ENCODE results near the gene SLC25A21. TPM values are rescaled to one million over a fixed set of nuclear protein-coding genes. Genes with fewer than 3 reads are reported as not detected.

The SLC25A21 gene
- total and polyA plus RNA-seq, 2 of the 13 experiments (the other 11 are each of a cell fraction or from before 2014, with no cell fraction given), result 1.9 to 2.9 TPM

GRCh38 chr14:37197421-37198272, 25.2 kb upstream of the SLC25A21 start, which contains the start of gene MIPOL1 (continued):
- TF ChIP-seq, protein P1, sequence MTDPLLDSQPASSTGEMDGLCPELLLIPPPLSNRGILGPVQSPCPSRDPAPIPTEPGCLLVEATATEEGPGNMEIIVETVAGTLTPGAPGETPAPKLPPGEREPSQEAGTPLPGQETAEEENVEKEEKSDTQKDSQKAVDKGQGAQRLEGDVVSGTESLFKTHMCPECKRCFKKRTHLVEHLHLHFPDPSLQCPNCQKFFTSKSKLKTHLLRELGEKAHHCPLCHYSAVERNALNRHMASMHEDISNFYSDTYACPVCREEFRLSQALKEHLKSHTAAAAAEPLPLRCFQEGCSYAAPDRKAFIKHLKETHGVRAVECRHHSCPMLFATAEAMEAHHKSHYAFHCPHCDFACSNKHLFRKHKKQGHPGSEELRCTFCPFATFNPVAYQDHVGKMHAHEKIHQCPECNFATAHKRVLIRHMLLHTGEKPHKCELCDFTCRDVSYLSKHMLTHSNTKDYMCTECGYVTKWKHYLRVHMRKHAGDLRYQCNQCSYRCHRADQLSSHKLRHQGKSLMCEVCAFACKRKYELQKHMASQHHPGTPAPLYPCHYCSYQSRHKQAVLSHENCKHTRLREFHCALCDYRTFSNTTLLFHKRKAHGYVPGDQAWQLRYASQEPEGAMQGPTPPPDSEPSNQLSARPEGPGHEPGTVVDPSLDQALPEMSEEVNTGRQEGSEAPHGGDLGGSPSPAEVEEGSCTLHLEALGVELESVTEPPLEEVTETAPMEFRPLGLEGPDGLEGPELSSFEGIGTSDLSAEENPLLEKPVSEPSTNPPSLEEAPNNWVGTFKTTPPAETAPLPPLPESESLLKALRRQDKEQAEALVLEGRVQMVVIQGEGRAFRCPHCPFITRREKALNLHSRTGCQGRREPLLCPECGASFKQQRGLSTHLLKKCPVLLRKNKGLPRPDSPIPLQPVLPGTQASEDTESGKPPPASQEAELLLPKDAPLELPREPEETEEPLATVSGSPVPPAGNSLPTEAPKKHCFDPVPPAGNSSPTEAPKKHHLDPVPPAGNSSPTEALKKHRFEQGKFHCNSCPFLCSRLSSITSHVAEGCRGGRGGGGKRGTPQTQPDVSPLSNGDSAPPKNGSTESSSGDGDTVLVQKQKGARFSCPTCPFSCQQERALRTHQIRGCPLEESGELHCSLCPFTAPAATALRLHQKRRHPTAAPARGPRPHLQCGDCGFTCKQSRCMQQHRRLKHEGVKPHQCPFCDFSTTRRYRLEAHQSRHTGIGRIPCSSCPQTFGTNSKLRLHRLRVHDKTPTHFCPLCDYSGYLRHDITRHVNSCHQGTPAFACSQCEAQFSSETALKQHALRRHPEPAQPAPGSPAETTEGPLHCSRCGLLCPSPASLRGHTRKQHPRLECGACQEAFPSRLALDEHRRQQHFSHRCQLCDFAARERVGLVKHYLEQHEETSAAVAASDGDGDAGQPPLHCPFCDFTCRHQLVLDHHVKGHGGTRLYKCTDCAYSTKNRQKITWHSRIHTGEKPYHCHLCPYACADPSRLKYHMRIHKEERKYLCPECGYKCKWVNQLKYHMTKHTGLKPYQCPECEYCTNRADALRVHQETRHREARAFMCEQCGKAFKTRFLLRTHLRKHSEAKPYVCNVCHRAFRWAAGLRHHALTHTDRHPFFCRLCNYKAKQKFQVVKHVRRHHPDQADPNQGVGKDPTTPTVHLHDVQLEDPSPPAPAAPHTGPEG (CRISPR knock-in tag; IDR thresholded peaks at IDR 0.05), result peak; percentile 93
- TF ChIP-seq SRF (IDR thresholded peaks at IDR 0.05; ENCODE audit: low read depth, low read length) (peak; percentile 9; the same call in 1 of the 2 replicates), ELF1 (CRISPR knock-in tag; IDR thresholded peaks at IDR 0.05) (0 out of 2 replicates have a peak, but pooled peaks have one; percentile 18), PCBP1 (IDR thresholded peaks at IDR 0.05; ENCODE audit: borderline replicate concordance, low read depth, low read length) (no peak), FOXO4 (CRISPR knock-in tag; conservative IDR thresholded peaks at IDR 0.05) (no peak), ATF7 (IDR thresholded peaks at IDR 0.05) (no peak), ATF7 (CRISPR knock-in tag; IDR thresholded peaks at IDR 0.05) (peak; percentile 66), SP4 (CRISPR knock-in tag; IDR thresholded peaks at IDR 0.05) (peak; percentile 84), FUBP1 (CRISPR knock-in tag; IDR thresholded peaks at IDR 0.05; ENCODE audit: borderline replicate concordance) (peak; percentile 45; the same call in 1 of the 2 replicates), CSRNP2 (CRISPR knock-in tag; conservative IDR thresholded peaks at IDR 0.05; ENCODE audit: low read depth) (no peak), ZNF431 (CRISPR knock-in tag; IDR thresholded peaks at IDR 0.05; ENCODE audit: borderline replicate concordance, low read depth) (peak; percentile 96), MTERF4 (CRISPR knock-in tag; IDR thresholded peaks at IDR 0.05) (peak; percentile 88), E2F1 (CRISPR knock-in tag; IDR thresholded peaks at IDR 0.05) (peak; percentile 80; the same call in 1 of the 2 replicates)
- TF ChIP-seq, protein P2, sequence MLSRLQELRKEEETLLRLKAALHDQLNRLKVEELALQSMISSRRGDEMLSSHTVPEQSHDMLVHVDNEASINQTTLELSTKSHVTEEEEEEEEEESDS (CRISPR knock-in tag; IDR thresholded peaks at IDR 0.05; ENCODE audit: borderline replicate concordance), result no peak
